Loucy (cell line): ENCODE results near the gene ADAMTS2.

ENCODE experiments used
- H2AFZ ChIP-seq: fragments of 200-600 bp; sonication (generic); 2 replicates; pipeline ENCODE4 v1.6.0; 2016; ENCODE audit warnings: antibody characterized with exemption, mild to moderate bottlenecking, low read length, moderate library complexity
- H3F3A ChIP-seq: fragments of 200-600 bp; 2 replicates; pipeline ENCODE4 v1.6.0; 2016; ENCODE audit warnings: antibody characterized with exemption, low read depth, mild to moderate bottlenecking
- H3K27me3 ChIP-seq: fragments of 200-600 bp; sonication (generic); 2 replicates; pipeline ENCODE4 v1.6.1; 2014; ENCODE audit warnings: low read length, mild to moderate bottlenecking; ENCODE audit not compliant: insufficient read depth, poor library complexity, severe bottlenecking
- H3K36me3 ChIP-seq: fragments of 200-600 bp; sonication (generic); 2 replicates; pipeline ENCODE4 v1.6.1; 2016; ENCODE audit warnings: low read length; ENCODE audit not compliant: insufficient read depth
- H3K4me1 ChIP-seq: fragments of 200-600 bp; sonication (generic); 2 replicates; pipeline ENCODE4 v1.5.1; 2014; ENCODE audit warnings: low read length, mild to moderate bottlenecking; ENCODE audit not compliant: insufficient read depth, poor library complexity, severe bottlenecking
- H3K4me2 ChIP-seq: fragments of 200-600 bp; sonication (generic); 2 replicates; pipeline ENCODE4 v1.6.0; 2014; ENCODE audit warnings: antibody characterized with exemption, low read length, low read depth, mild to moderate bottlenecking; ENCODE audit not compliant: poor library complexity, severe bottlenecking
- H3K4me3 ChIP-seq: fragments of 200-600 bp; sonication (generic); 2 replicates; pipeline ENCODE4 v1.5.1; 2014; ENCODE audit warnings: low read length, mild to moderate bottlenecking, mixed read lengths; ENCODE audit not compliant: poor library complexity, severe bottlenecking
- H3K79me2 ChIP-seq: fragments of 200-600 bp; sonication (generic); 2 replicates; pipeline ENCODE4 v1.6.1; 2014; ENCODE audit warnings: low read length; ENCODE audit not compliant: insufficient read depth
- H3K9ac ChIP-seq: fragments of 200-600 bp; sonication (generic); 2 replicates; pipeline ENCODE4 v1.6.0; 2014; ENCODE audit warnings: mild to moderate bottlenecking, low read depth, low read length, moderate library complexity; ENCODE audit not compliant: poor library complexity, severe bottlenecking
- H3K9me2 ChIP-seq: fragments of 200-600 bp; sonication (generic); replicated peaks from 2 replicates; pipeline ENCODE4 v1.6.1; 2016; ENCODE audit warnings: low read depth, low read length, mixed read lengths
- H3K9me3 ChIP-seq: fragments of 200-600 bp; sonication (generic); 2 replicates; pipeline ENCODE4 v1.6.1; 2014; ENCODE audit warnings: mild to moderate bottlenecking, antibody characterized with exemption, low read length, low read depth; ENCODE audit not compliant: insufficient read depth
- H4K20me1 ChIP-seq: fragments of 200-600 bp; sonication (generic); 2 replicates; pipeline ENCODE4 v1.6.0; 2014; ENCODE audit warnings: antibody characterized with exemption, low read length, mild to moderate bottlenecking; ENCODE audit not compliant: insufficient read depth, poor library complexity, severe bottlenecking
- CTCF ChIP-seq: fragments of 200-600 bp; sonication (generic); conservative IDR thresholded peaks from 2 replicates; pipeline ENCODE4 v1.5.1; 2014; ENCODE audit warnings: mild to moderate bottlenecking, antibody characterized with exemption, low read length
- EZH2phosphoT487 ChIP-seq: fragments of 200-600 bp; IDR thresholded peaks from 2 replicates; pipeline ENCODE4 v1.6.1; 2018; ENCODE audit warnings: antibody characterized with exemption, mild to moderate bottlenecking, moderate library complexity, borderline replicate concordance

The ADAMTS2 gene

DNA sequence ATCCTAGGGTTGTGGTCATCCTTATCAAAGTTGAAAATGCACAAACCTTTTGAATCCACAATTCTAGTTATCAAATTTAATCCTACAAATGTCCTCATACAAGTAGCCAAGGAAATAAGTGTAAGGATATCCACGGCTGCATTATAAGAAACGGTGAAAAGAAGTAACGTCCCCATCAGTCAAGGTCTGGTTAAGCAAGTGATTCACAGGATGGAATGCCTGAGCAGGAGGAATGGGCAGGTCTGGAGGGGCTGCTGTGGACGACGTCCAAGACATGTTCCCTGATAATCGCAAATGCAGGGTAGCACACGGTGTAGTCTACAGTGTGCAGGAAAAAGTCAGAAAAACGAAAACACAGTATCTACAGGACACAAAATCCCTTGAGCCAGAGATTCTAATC, 118.6 kb downstream of the ADAMTS2 start:
- no peaks in the 10 kb centered on the region for H4K20me1 ChIP-seq
- H3K9me3 ChIP-seq = no peaks in the 10 kb centered on the region
- TF ChIP-seq CTCF (no peak), EZH2phosphoT487 (no peak)
- H3K9me2 ChIP-seq = no peaks in the 10 kb centered on the region
- H3F3A ChIP-seq = no peaks in the 10 kb centered on the region
- no peak overlapping the region for H3K4me2 ChIP-seq
- H2AFZ ChIP-seq = no peak overlapping the region
- H3K27me3 ChIP-seq = no peaks in the 10 kb centered on the region
- H3K36me3 ChIP-seq = no peaks in the 10 kb centered on the region
- no peaks in the 10 kb centered on the region for H3K79me2 ChIP-seq
- no peaks in the 10 kb centered on the region for H3K4me1 ChIP-seq
- H3K4me3 ChIP-seq = no peak overlapping the region
- no peak overlapping the region for H3K9ac ChIP-seq

- Histone ChIP-seq H3K27me3 (no peaks in the 10 kb centered on the region), H3K9ac (no peak overlapping the region), H3F3A (no peaks in the 10 kb centered on the region), H3K4me3 (no peak overlapping the region), H4K20me1 (no peaks in the 10 kb centered on the region), H3K4me1 (no peaks in the 10 kb centered on the region), H3K9me2 (no peaks in the 10 kb centered on the region), H3K79me2 (no peaks in the 10 kb centered on the region), H3K9me3 (no peaks in the 10 kb centered on the region), H3K4me2 (no peak overlapping the region), H3K36me3 (no peaks in the 10 kb centered on the region), H2AFZ (no peak overlapping the region)
- no peak for TF ChIP-seq EZH2phosphoT487
- no peak for TF ChIP-seq CTCF
These were observed 119.9 kb downstream of the ADAMTS2 start for GRCh38 chr5:179225387-179225786.

GRCh38 chr5:179224741-179225140, 120.5 kb downstream of the ADAMTS2 start:
- H2AFZ ChIP-seq = no peak overlapping the region
- no peak for TF ChIP-seq CTCF
- no peak overlapping the region for H3K4me3 ChIP-seq
- H3K9me3 ChIP-seq = no peaks in the 10 kb centered on the region
- H3K4me1 ChIP-seq = no peaks in the 10 kb centered on the region
- H3K27me3 ChIP-seq = no peaks in the 10 kb centered on the region
- H3K9ac ChIP-seq = no peak overlapping the region
- H3K9me2 ChIP-seq = no peaks in the 10 kb centered on the region
- H3F3A ChIP-seq = no peaks in the 10 kb centered on the region
- no peak overlapping the region for H3K4me2 ChIP-seq
- H3K79me2 ChIP-seq = no peaks in the 10 kb centered on the region
- H3K36me3 ChIP-seq = no peaks in the 10 kb centered on the region
- H4K20me1 ChIP-seq = no peaks in the 10 kb centered on the region
